H1 (cell line): Measurements from ENCODE around the gene DYRK1A. TPM values are rescaled to one million over a fixed set of nuclear protein-coding genes. Genes with fewer than 3 reads are reported as not detected.

Source experiments
- CTCF ChIA-PET: fragments of 300-600 bp; sonication (Branson Sonifier 250); formaldehyde crosslinking; loops from one replicate; lab custom pipeline; 2021; ENCODE audit not compliant: partially characterized antibody; lab: Charles Lee
- POLR2A ChIA-PET: fragments of 300-600 bp; sonication (Branson Sonifier 250); formaldehyde crosslinking; loops from one replicate; lab custom pipeline; 2021; ENCODE audit warnings: inconsistent platforms; ENCODE audit not compliant: partially characterized antibody; lab: Charles Lee
- DNase-seq, 2 experiments: peaks; one replicate each; pipeline versions ENCODE4 v3.0.0 to v3.0.0-alpha.2; 2010 to 2022; ENCODE audit warnings: low spot score in 2 of 2, low read depth in 1 of 2, mixed read lengths in 1 of 2
- FAIRE-seq: peaks from 2 replicates; lab custom pipeline; 2011; peaks lifted over from hg19 to GRCh38; lab: Jason Lieb, UNC
- H2AFZ ChIP-seq: 2 replicates; pipeline ENCODE4 v1.8.1; 2012; ENCODE audit warnings: low read length, inconsistent platforms
- H2AK5ac ChIP-seq: 2 replicates; pipeline ENCODE4 v1.6.1; 2013; ENCODE audit warnings: low read depth, low read length
- H2BK120ac ChIP-seq: replicated peaks from 2 replicates; pipeline ENCODE3; 2013; ENCODE audit warnings: low read depth, low read length, inconsistent platforms
- H2BK12ac ChIP-seq: 2 replicates; pipeline ENCODE4 v1.6.1; 2013; ENCODE audit warnings: low read depth, low read length
- H2BK15ac ChIP-seq: 2 replicates; pipeline ENCODE4 v1.6.1; 2013; ENCODE audit warnings: low read length
- H2BK20ac ChIP-seq: 2 replicates; pipeline ENCODE4 v1.6.1; 2013; ENCODE audit warnings: low read length
- H2BK5ac ChIP-seq: 2 replicates; pipeline ENCODE4 v1.6.1; 2013; ENCODE audit warnings: low read depth, low read length
- H3K14ac ChIP-seq: 2 replicates; pipeline ENCODE4 v1.6.1; 2013; ENCODE audit warnings: inconsistent platforms; ENCODE audit not compliant: insufficient read length
- H3K18ac ChIP-seq: 2 replicates; pipeline ENCODE4 v1.6.1; 2013; ENCODE audit warnings: low read length; ENCODE audit errors: extremely low read depth
- H3K23ac ChIP-seq: 2 replicates; pipeline ENCODE4 v1.6.1; 2013; ENCODE audit warnings: inconsistent platforms; ENCODE audit not compliant: insufficient read length
- H3K23me2 ChIP-seq: 2 replicates; pipeline ENCODE4 v1.6.1; 2013; ENCODE audit warnings: low read depth, low read length
- H3K27ac ChIP-seq: 2 replicates; pipeline ENCODE4 v1.6.1; 2011; ENCODE audit warnings: low read depth, low read length, inconsistent platforms
- H3K27me3 ChIP-seq, 4 experiments: replicated peaks in 1 of 4; 1 replicate in 1 of 4; 2 replicates in 3 of 4; pipeline versions ENCODE4 v1.6.1 to v1.8.1; 2011 to 2013; ENCODE audit warnings: low read length in 3 of 4, mild to moderate bottlenecking in 3 of 4, inconsistent platforms in 2 of 4, mixed read lengths in 2 of 4, moderate library complexity in 1 of 4; ENCODE audit not compliant: control insufficient read depth in 3 of 4, insufficient read depth in 3 of 4; ENCODE audit errors: extremely low read depth in 1 of 4
- H3K36me3 ChIP-seq, 4 experiments: 2 replicates each; pipeline versions ENCODE4 v1.6.1 to v1.8.1; 2011 to 2013; ENCODE audit warnings: mild to moderate bottlenecking in 4 of 4, low read length in 3 of 4, moderate library complexity in 2 of 4, control low read depth in 1 of 4, inconsistent platforms in 1 of 4; ENCODE audit not compliant: insufficient read depth in 4 of 4, control insufficient read depth in 2 of 4
- H3K4ac ChIP-seq: replicated peaks from 2 replicates; pipeline ENCODE3; 2013; ENCODE audit warnings: low read length, low read depth, mixed read lengths, inconsistent platforms; ENCODE audit not compliant: insufficient read length
- H3K4me1 ChIP-seq, 4 experiments: replicated peaks in 1 of 4; 1 replicate in 1 of 4; 2 replicates in 3 of 4; pipeline versions ENCODE4 v1.6.1 to v1.8.1; 2011 to 2013; ENCODE audit warnings: low read length in 3 of 4, inconsistent platforms in 2 of 4, mixed read lengths in 1 of 4; ENCODE audit not compliant: insufficient read depth in 4 of 4, control insufficient read depth in 3 of 4
- H3K4me2 ChIP-seq, 2 experiments: 2 replicates each; pipeline versions ENCODE4 v1.6.1 to v1.8.1; 2011 to 2013; ENCODE audit warnings: low read depth in 2 of 2, low read length in 2 of 2, control low read depth in 1 of 2, inconsistent platforms in 1 of 2, mild to moderate bottlenecking in 1 of 2; ENCODE audit not compliant: insufficient read depth in 1 of 2
- H3K4me3 ChIP-seq, 4 experiments: fragments of 200-600, 300-600 bp in 1 of 4; sonication (generic), shearing (Covaris generic), sonication (Bioruptor Twin) in 1 of 4; 2 replicates each; pipeline versions ENCODE4 v1.5.1 to v1.8.1; 2011 to 2016; ENCODE audit warnings: low read length in 4 of 4, low read depth in 3 of 4, control low read depth in 2 of 4, inconsistent platforms in 2 of 4, mild to moderate bottlenecking in 2 of 4, mixed read lengths in 1 of 4, moderate library complexity in 1 of 4; ENCODE audit not compliant: insufficient read depth in 2 of 4; ENCODE audit errors: extremely low read depth in 1 of 4
- H3K56ac ChIP-seq: replicated peaks from 2 replicates; pipeline ENCODE3; 2013; ENCODE audit warnings: low read depth, mild to moderate bottlenecking, mixed read lengths, low read length, inconsistent platforms; ENCODE audit not compliant: insufficient read length
- H3K79me1 ChIP-seq: 2 replicates; pipeline ENCODE4 v1.6.1; 2013; ENCODE audit warnings: low read depth, low read length, control low read depth
- H3K79me2 ChIP-seq, 2 experiments: 2 replicates each; pipeline versions ENCODE4 v1.6.1 to v1.8.1; 2012 to 2013; ENCODE audit warnings: low read length in 2 of 2, mild to moderate bottlenecking in 2 of 2, inconsistent platforms in 1 of 2; ENCODE audit not compliant: insufficient read depth in 2 of 2, control insufficient read depth in 1 of 2
- H3K9ac ChIP-seq, 4 experiments: replicated peaks in 1 of 4; 1 replicate in 1 of 4; 2 replicates in 3 of 4; pipeline versions ENCODE4 v1.6.1 to v1.8.1; 2011 to 2013; ENCODE audit warnings: low read depth in 3 of 4, low read length in 3 of 4, control low read depth in 2 of 4, mild to moderate bottlenecking in 2 of 4, moderate library complexity in 2 of 4, inconsistent platforms in 1 of 4; ENCODE audit errors: extremely low read depth in 1 of 4
- H3K9me3 ChIP-seq, 2 experiments: 2 replicates each; pipeline versions ENCODE4 v1.6.1 to v1.8.1; 2012 to 2013; ENCODE audit warnings: mild to moderate bottlenecking in 2 of 2, moderate library complexity in 2 of 2, control low read depth in 1 of 2, inconsistent platforms in 1 of 2, low read depth in 1 of 2, low read length in 1 of 2, mixed read lengths in 1 of 2; ENCODE audit not compliant: insufficient read depth in 2 of 2
- H4K20me1 ChIP-seq, 2 experiments: replicated peaks in 1 of 2; 2 replicates each; pipeline versions ENCODE3 to v1.8.1; 2011 to 2013; ENCODE audit warnings: inconsistent platforms in 2 of 2, low read length in 2 of 2, mild to moderate bottlenecking in 1 of 2; ENCODE audit not compliant: insufficient read depth in 2 of 2, control insufficient read depth in 1 of 2
- H4K5ac ChIP-seq: 2 replicates; pipeline ENCODE4 v1.6.1; 2013; ENCODE audit warnings: low read length, low read depth, mixed read lengths, inconsistent platforms; ENCODE audit not compliant: insufficient read length
- H4K8ac ChIP-seq: 2 replicates; pipeline ENCODE4 v1.8.0; 2013; ENCODE audit warnings: mild to moderate bottlenecking, moderate library complexity, low read length, inconsistent platforms; ENCODE audit not compliant: insufficient read depth; ENCODE audit errors: extremely low read depth
- H4K91ac ChIP-seq: replicated peaks from 2 replicates; pipeline ENCODE3; 2013; ENCODE audit warnings: low read length, mixed read lengths, inconsistent platforms; ENCODE audit not compliant: insufficient read length
- GABPA ChIP-seq: IDR thresholded peaks from 2 replicates; pipeline ENCODE4 v1.6.1; 2011; ENCODE audit warnings: mild to moderate bottlenecking, low read length, moderate library complexity, borderline replicate concordance; ENCODE audit not compliant: insufficient read depth
- HDAC6 ChIP-seq: IDR thresholded peaks from one replicate; pipeline ENCODE4 v1.7.1; 2012; ENCODE audit warnings: low read depth, mild to moderate bottlenecking, inconsistent platforms, low read length, moderate library complexity
- JUND ChIP-seq: IDR thresholded peaks from 2 replicates; pipeline ENCODE4 v1.6.1; 2011; ENCODE audit warnings: mild to moderate bottlenecking, improper control_type of control experiment, low read length
- NRF1 ChIP-seq: IDR thresholded peaks from 2 replicates; pipeline ENCODE4 v1.6.1; 2011; ENCODE audit warnings: mild to moderate bottlenecking, low read depth, low read length, improper control_type of control experiment
- RAD21 ChIP-seq, 2 experiments: IDR thresholded peaks in 1 of 2; conservative IDR thresholded peaks in 1 of 2; 2 replicates each; pipeline ENCODE4 v1.6.1; 2011; ENCODE audit warnings: low read depth in 2 of 2, low read length in 2 of 2, improper control_type of control experiment in 1 of 2, inconsistent platforms in 1 of 2, mild to moderate bottlenecking in 1 of 2, moderate library complexity in 1 of 2
- SIN3A ChIP-seq, 2 experiments: IDR thresholded peaks in 1 of 2; conservative IDR thresholded peaks in 1 of 2; 2 replicates each; pipeline ENCODE4 v1.6.1; 2011 to 2012; ENCODE audit warnings: low read length in 2 of 2, improper control_type of control experiment in 1 of 2, low read depth in 1 of 2, mild to moderate bottlenecking in 1 of 2
- SIRT6 ChIP-seq: IDR thresholded peaks from one replicate; pipeline ENCODE4 v1.7.1; 2012; ENCODE audit warnings: low read length, inconsistent platforms
- TAF7 ChIP-seq: optimal IDR thresholded peaks from 2 replicates; pipeline ENCODE3; 2011; ENCODE audit warnings: low read depth, mild to moderate bottlenecking, inconsistent platforms, low read length, moderate library complexity, borderline replicate concordance
- TCF12 ChIP-seq: IDR thresholded peaks from 2 replicates; pipeline ENCODE4 v1.6.1; 2011; ENCODE audit warnings: low read depth, mild to moderate bottlenecking, low read length
- ZNF274 ChIP-seq: IDR thresholded peaks from 2 replicates; pipeline ENCODE4 v1.7.0; 2012; ENCODE audit warnings: low read length, borderline replicate concordance; ENCODE audit errors: extremely low read depth
- WGBS, 2 experiments: shearing (Covaris generic) in 1 of 2; methylation state at CpG; one replicate each; pipeline versions ENCODE4 v1.1.6 to v1.1.7; 2013 to 2015; ENCODE audit warnings: low lambda C conversion rate in 2 of 2, mixed read lengths in 2 of 2, inconsistent platforms in 1 of 2, low coverage in 1 of 2, missing lambda C conversion rate in 1 of 2; ENCODE audit not compliant: insufficient replicate concordance in 2 of 2, insufficient coverage in 1 of 2, insufficient read length in 1 of 2; ENCODE audit errors: extremely low coverage in 1 of 2, missing lambda C conversion rate in 1 of 2; 5-methylcytosine and 5-hydroxymethylcytosine counted together
- polyA plus RNA-seq, 7 experiments: library from polyadenylated mRNA; depleted of rRNA in 3 of 7; stranded (reverse) in 5 of 7; unstranded in 2 of 7; fragments of >200 nt in 5 of 7; fragments of 200-250 nt in 2 of 7; gene quantifications; 1 replicate in 5 of 7; 2 replicates in 1 of 7; 4 replicates in 1 of 7; pipeline versions ENCODE4 v1.2.1 to v1.2.3, GENCODE V29; 2011 to 2013; ENCODE audit warnings: missing spikeins in 2 of 7, mixed read lengths in 2 of 7
- total RNA-seq: library from RNA; stranded (reverse); fragmentation: NEBNext Ultra II Directional; extraction: Animal tissue kit (Norgen Biotek cat#: 25700); gene quantifications from 2 replicates; pipeline ENCODE4 v1.2.1, GENCODE V29; 2021

Gene DYRK1A
- total and polyA plus RNA-seq, 2 of the 8 experiments (the other 6 are each of a cell fraction or from before 2014, with no cell fraction given): 61.1 to 62.2 TPM

GRCh38 chr21:37414292-37415253, 48.0 kb downstream of the DYRK1A start:
- H4K5ac ChIP-seq: no peak overlapping the region
- H3K4me1 ChIP-seq: peaks cover 0 to 5% (median 3%) of the 10 kb centered on the region in 4 experiments; a peak in 3 of 7 replicates
- no peaks in the 10 kb centered on the region for H3K9me3 ChIP-seq
- H3K27me3 ChIP-seq: no peaks in the 10 kb centered on the region
- H4K8ac ChIP-seq: no peak overlapping the region
- H3K79me1 ChIP-seq: peaks cover 3% of the 10 kb centered on the region; the same call in 1 of the 2 replicates
- no peak overlapping the region for H3K23ac ChIP-seq
- H4K91ac ChIP-seq: no peak overlapping the region
- no peak for FAIRE-seq
- H2AK5ac ChIP-seq: no peak overlapping the region
- H3K4me2 ChIP-seq: no peak overlapping the region; a peak in 1 of 4 replicates
- H3K14ac ChIP-seq: no peak overlapping the region
- no peak overlapping the region for H3K56ac ChIP-seq
- H2BK20ac ChIP-seq: no peak overlapping the region
- no peak for DNase-seq
- H2BK12ac ChIP-seq: no peak overlapping the region
- H3K27ac ChIP-seq: no peak overlapping the region
- 83% methylated on average over 5 of the region's 5 CpGs; no CpG with 5 or more reads in 1 of the 2 experiments for WGBS, 2 experiments
- H3K9ac ChIP-seq: no peak overlapping the region
- H2BK15ac ChIP-seq: no peak overlapping the region
- peaks cover 32 to 100% of the 10 kb centered on the region in 2 experiments for H3K79me2 ChIP-seq
- peaks cover 22 to 35% of the 10 kb centered on the region in 2 experiments for H4K20me1 ChIP-seq
- no peaks in the 10 kb centered on the region for H3K36me3 ChIP-seq
- ChIA-PET POLR2A (interaction anchor here (0.9 to 1.0 kb wide), 2 partner anchors 14 to 34 kb away, joined by 3 to 4 read pairs; no protein-coding TSS in a partner anchor), CTCF (no interaction called here)
- H3K4me3 ChIP-seq: no peak overlapping the region
- H2BK120ac ChIP-seq: no peak overlapping the region
- no peaks in the 10 kb centered on the region for H3K23me2 ChIP-seq
- no peak overlapping the region for H2AFZ ChIP-seq
- H3K4ac ChIP-seq: no peak overlapping the region
- H3K18ac ChIP-seq: no peak overlapping the region
- no peak overlapping the region for H2BK5ac ChIP-seq
- TF ChIP-seq GABPA (no peak), SIN3A (conservative IDR thresholded peaks at IDR 0.05 in 1 of 2, IDR thresholded peaks at IDR 0.05 in 1 of 2; ENCODE audit: low read depth in 1 of 2, low read length in 2 of 2) (no peak), JUND (no peak), RAD21 (IDR thresholded peaks at IDR 0.05 in 1 of 2, conservative IDR thresholded peaks at IDR 0.05 in 1 of 2; ENCODE audit: low read depth in 2 of 2, low read length in 2 of 2) (no peak), NRF1 (no peak), SIRT6 (no peak), ZNF274 (no peak), TCF12 (no peak), TAF7 (no peak), HDAC6 (no peak)
